Type B pancreatic cell (in vitro differentiated cells): Measurements from ENCODE around the gene PCBP1. TPM values are rescaled to one million over a fixed set of nuclear protein-coding genes. Genes with fewer than 3 reads are reported as not detected.

Source experiments
- DNase-seq: peaks from one replicate; pipeline ENCODE4 v3.0.0; 2021; ENCODE audit warnings: mixed read lengths; ENCODE audit not compliant: unreplicated experiment; ENCODE audit errors: extremely low spot score
- H3K27ac Mint-ChIP-seq: 2 replicates; pipeline ENCODE4 v1.8.0; 2021; ENCODE audit warnings: mild to moderate bottlenecking, mixed read lengths
- H3K27me3 Mint-ChIP-seq: 2 replicates; pipeline ENCODE4 v1.8.0; 2021; ENCODE audit warnings: mixed read lengths
- H3K36me3 Mint-ChIP-seq: 2 replicates; pipeline ENCODE4 v1.8.0; 2021; ENCODE audit warnings: mixed read lengths
- H3K4me1 Mint-ChIP-seq: one replicate; pipeline ENCODE4 v1.8.0; 2021; ENCODE audit warnings: mixed read lengths; ENCODE audit not compliant: unreplicated experiment
- H3K4me3 Mint-ChIP-seq: 2 replicates; pipeline ENCODE4 v1.8.0; 2021; ENCODE audit warnings: mild to moderate bottlenecking, mixed read lengths
- H3K9me3 Mint-ChIP-seq: 2 replicates; pipeline ENCODE4 v1.8.0; 2021; ENCODE audit warnings: mixed read lengths
- CTCF ChIP-seq: fragments of 200-600 bp; sonication (generic); conservative IDR thresholded peaks from 2 replicates; pipeline ENCODE4 v1.5.0; 2021; ENCODE audit warnings: antibody characterized with exemption, mild to moderate bottlenecking
- total RNA-seq: library from RNA; stranded (reverse); gene quantifications from 2 replicates; pipeline ENCODE4 v1.2.1, GENCODE V29; 2021; ENCODE audit warnings: low replicate concordance

PCBP1 gene
- total RNA-seq, 1 donor from 2014 or later, result 316 TPM

DNA sequence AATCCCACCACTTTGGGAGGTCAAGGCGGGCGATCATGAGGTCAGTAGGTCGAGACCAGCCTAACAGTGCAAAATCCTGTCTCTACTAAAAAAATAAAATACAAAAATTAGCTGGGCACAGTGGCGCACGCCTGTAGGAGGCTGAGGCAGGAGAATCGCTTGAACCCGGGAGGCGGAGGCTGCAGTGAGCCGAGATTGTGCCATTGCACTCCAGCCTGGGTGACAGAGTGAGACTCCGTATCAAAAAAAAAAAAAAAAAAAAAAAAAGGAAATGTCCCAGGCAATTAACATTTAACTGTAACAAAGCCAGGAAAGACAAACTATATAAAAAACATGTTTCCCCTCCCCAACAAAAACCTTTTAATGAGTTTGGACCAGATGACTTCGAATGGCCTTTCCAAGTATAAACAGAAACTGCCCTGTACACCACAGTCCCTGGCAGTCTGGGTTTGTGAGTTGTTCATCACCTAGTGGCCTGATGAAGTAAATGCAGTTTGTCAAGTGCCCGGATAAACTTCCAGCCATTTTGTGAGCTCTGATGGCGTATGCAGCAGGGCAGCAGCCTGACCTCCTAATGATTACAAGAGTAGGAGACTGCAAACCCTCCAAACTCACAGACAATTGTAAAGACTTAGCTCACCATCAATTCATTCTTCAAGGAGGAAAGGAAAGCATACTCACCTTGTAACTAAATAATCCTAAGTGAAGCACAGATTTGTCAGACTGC, 16.6 kb upstream of the PCBP1 start:
- Mint-ChIP-seq H3K36me3 (peaks cover 26% of the 10 kb centered on the region), H3K27ac (peak overlapping the region; percentile 89), H3K4me3 (peak overlapping the region; percentile 26), H3K4me1 (peaks cover 13% of the 10 kb centered on the region), H3K9me3 (no peaks in the 10 kb centered on the region), H3K27me3 (no peaks in the 10 kb centered on the region)
- peak; percentile 81 for TF ChIP-seq CTCF
- DNase-seq, result no peak

DNA sequence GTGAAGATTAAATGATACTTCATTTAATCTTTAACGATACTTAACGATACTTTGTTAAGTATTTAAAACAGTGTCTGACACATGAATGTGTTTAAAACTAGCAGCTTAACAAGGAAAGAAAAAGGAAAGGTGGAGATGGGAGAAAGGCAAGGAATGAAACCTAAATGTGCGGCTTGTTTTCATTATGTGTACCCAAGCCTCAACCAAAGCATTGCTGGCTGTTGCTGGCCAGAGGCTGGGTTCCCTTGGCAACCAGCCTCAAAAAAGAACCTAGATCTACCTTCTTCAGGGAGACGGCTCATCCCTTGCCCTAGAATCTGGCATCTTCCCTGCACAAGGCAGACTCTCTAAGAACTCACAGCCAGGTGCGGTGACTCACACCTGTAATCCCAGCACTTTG, 13.8 kb upstream of the PCBP1 start:
- Mint-ChIP-seq H3K9me3 (no peaks in the 10 kb centered on the region), H3K4me3 (no peak overlapping the region), H3K36me3 (peaks cover 12% of the 10 kb centered on the region), H3K27ac (peak overlapping the region; percentile 57), H3K27me3 (no peaks in the 10 kb centered on the region), H3K4me1 (peaks cover 13% of the 10 kb centered on the region)
- no peak for TF ChIP-seq CTCF
- DNase-seq, result no peak

GRCh38 chr2:70078384-70078783, 8.9 kb upstream of the PCBP1 start:
- peaks cover 28% of the 10 kb centered on the region for H3K36me3 Mint-ChIP-seq

DNA sequence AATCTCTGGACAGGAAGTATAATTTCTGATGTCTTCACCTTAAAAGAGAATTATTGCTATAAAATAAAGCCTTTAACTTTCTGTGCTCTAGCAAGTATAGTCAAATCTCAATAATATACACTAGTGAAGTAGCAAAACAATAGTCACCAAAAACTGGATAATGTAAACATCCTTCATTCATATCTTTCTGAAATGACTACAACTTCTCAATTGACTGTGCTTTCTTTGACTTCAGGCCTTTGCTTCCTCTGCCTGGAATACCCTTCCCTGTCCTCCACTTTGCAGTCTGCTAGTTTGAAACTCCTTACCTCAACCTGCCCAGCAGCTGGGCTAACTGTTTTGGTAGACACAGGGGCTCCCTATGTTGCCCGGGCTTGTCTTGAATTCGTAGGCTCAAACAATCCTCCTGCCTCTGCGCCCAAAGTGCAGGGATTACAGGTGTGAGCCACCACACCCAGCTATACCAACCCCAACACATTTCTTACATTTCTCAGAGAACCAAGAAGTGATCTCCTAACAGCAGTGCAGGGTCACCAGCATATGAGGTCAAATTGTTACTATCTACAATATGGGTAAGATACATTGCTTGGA, 6.6 kb upstream of the PCBP1 start:
- no peak overlapping the region for H3K4me3 Mint-ChIP-seq
- H3K36me3 Mint-ChIP-seq, result peaks cover 30% of the 10 kb centered on the region
- H3K27ac Mint-ChIP-seq, result peak overlapping the region; percentile 82
- H3K4me1 Mint-ChIP-seq, result peaks cover 26% of the 10 kb centered on the region
- no peaks in the 10 kb centered on the region for H3K27me3 Mint-ChIP-seq
- no peak for DNase-seq
- no peak for TF ChIP-seq CTCF
- H3K9me3 Mint-ChIP-seq, result no peaks in the 10 kb centered on the region

More at GRCh38 chr2:70078384-70078783, 8.9 kb upstream of the PCBP1 start:
- H3K4me3 Mint-ChIP-seq, result no peak overlapping the region
- no peak for TF ChIP-seq CTCF
- no peaks in the 10 kb centered on the region for H3K27me3 Mint-ChIP-seq
- H3K9me3 Mint-ChIP-seq, result no peaks in the 10 kb centered on the region
- no peak overlapping the region for H3K27ac Mint-ChIP-seq
- DNase-seq, result no peak
- H3K4me1 Mint-ChIP-seq, result peaks cover 10% of the 10 kb centered on the region

GRCh38 chr2:70081221-70081620, 6.1 kb upstream of the PCBP1 start:
- H3K27me3 Mint-ChIP-seq, result no peaks in the 10 kb centered on the region
- H3K27ac Mint-ChIP-seq, result peak overlapping the region; percentile 82
- no peak for TF ChIP-seq CTCF
- no peak overlapping the region for H3K4me3 Mint-ChIP-seq
- no peak for DNase-seq
- peaks cover 30% of the 10 kb centered on the region for H3K36me3 Mint-ChIP-seq
- H3K4me1 Mint-ChIP-seq, result peaks cover 29% of the 10 kb centered on the region
- no peaks in the 10 kb centered on the region for H3K9me3 Mint-ChIP-seq
